Measurements from ENCODE around the gene PRR29.

GRCh38 chr17:64022611-64023063 lies 24.5 kb downstream of the PRR29 start:
- TF ChIP-seq EP300 (IDR thresholded peaks at IDR 0.05; ENCODE audit: borderline replicate concordance) (no peak), TAF1 (IDR thresholded peaks at IDR 0.05; ENCODE audit: low read depth) (no peak), YY1 (IDR thresholded peaks at IDR 0.05; ENCODE audit: low read depth) (no peak), CEBPB (IDR thresholded peaks at IDR 0.05) (no peak), NFIC (IDR thresholded peaks at IDR 0.05) (no peak), EGR1 (IDR thresholded peaks at IDR 0.05) (no peak)
